Subcutaneous adipose tissue (tissue), 4 donors: Measurements from ENCODE around the gene GULP1. TPM values are rescaled to one million over a fixed set of nuclear protein-coding genes. Genes with fewer than 3 reads are reported as not detected.

ENCODE experiments used
- total RNA-seq, 4 donors: library from RNA; depleted of rRNA; stranded (reverse); fragments of >200 nt; gene quantifications; one replicate each; pipeline ENCODE4 v1.1.0, GENCODE V29; 2016
- TF ChIP-seq, protein P1 (sequence below): fragments of 450-650 bp; IDR thresholded peaks from one replicate; pipeline ENCODE4 v1.5.1; 2016; ENCODE audit warnings: low read depth, mild to moderate bottlenecking, control low read depth, antibody characterized with exemption, moderate library complexity

The GULP1 gene
- total RNA-seq, 4 donors from 2014 or later = 13.3 to 42.2 (median 30.3) TPM

DNA sequence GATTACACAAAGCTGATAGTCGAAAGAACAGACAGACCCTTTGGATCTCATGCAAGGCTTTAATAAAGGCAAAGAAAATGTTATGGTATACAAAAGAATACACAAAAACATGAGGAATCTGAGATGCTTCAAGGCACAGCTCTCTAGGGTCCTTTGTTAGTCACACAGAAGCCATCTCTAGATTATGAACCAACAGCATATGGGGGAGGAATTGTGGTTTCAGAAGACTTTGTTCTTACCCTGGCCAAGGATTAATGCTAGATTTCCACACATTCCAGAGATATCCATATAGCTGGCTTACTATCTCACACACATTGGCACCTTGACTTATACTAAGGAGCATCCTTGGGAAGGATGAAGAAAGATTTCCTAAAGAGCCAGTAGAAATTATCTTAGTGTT, 206.1 kb downstream of the GULP1 start:
- TF ChIP-seq, protein P1, sequence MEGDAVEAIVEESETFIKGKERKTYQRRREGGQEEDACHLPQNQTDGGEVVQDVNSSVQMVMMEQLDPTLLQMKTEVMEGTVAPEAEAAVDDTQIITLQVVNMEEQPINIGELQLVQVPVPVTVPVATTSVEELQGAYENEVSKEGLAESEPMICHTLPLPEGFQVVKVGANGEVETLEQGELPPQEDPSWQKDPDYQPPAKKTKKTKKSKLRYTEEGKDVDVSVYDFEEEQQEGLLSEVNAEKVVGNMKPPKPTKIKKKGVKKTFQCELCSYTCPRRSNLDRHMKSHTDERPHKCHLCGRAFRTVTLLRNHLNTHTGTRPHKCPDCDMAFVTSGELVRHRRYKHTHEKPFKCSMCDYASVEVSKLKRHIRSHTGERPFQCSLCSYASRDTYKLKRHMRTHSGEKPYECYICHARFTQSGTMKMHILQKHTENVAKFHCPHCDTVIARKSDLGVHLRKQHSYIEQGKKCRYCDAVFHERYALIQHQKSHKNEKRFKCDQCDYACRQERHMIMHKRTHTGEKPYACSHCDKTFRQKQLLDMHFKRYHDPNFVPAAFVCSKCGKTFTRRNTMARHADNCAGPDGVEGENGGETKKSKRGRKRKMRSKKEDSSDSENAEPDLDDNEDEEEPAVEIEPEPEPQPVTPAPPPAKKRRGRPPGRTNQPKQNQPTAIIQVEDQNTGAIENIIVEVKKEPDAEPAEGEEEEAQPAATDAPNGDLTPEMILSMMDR = no peak

DNA sequence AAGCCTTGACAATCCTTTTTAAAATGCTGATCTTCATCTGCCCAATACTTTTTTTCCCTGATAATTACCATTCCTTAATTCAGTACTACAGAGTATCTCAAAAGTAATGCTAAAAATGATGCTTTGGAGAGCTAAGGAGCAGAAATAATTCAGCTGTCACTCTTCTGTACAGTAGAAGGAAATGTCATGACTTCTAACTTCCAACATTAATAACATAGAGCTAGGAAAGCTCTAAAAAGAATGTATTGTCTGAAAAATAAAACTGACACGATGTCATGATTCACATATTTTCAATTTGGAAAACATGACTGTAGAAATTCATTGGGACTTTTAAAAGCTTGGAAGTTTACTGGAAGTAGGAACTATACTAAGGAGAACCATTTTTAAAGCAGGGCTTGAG, 212.3 kb downstream of the GULP1 start:
- TF ChIP-seq, protein P1 = no peak

DNA sequence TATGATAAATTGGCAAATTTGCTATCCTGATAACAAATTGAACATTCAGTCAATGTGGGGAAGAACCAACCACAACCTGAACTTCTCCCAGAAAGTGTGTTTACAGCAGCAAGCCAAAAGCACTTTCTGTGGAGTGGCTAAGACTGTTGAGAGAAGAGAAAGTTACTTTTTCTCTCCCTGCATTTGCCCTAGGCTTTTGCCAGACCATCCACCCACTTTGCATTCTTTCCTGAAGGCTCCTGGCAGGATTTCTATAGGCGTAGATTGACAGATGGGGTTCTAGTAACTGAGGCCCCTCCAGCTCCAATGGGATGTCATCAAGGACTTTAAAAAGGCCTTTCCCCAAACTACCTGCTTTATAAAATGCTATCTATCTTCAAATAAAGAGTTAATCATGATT, 215.2 kb downstream of the GULP1 start:
- TF ChIP-seq, protein P1 = no peak

DNA sequence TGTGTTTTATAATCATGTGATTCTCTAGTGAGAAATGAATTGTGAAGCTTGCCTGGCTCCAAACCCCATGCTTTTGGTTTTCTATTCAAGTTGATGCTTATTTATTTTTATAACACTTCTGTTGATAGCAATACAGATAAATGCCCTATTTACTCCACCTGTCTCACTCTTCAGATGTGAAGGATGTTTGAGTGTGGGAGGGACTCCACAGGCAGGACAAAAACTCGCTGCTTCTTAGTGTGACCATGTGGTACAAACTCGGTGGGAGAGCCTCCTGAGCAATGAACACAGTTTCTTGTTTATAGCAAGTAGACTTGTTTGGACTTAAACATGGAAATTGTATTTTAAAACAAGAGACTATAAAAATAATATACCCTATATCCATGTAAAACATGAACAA, 219.7 kb downstream of the GULP1 start:
- TF ChIP-seq, protein P1 = no peak

DNA sequence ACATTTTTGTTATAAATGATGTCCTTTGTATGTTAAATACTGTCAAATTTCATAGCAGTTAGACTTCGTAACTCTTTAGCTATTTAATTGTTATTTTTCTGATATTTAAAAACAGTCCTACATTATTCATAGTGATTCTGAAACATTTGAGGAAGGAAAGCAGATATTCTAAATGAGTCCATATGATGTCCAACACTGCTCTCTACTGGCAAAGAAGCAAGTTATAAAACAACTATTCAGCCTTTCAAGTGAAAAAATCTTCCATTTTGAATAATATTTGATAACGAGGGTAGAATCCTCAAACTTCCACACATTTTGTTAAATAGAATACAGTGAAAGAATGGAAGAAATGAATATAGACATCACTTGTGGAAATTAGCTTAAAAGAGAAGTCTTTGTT, 220.8 kb downstream of the GULP1 start:
- TF ChIP-seq, protein P1 = no peak

DNA sequence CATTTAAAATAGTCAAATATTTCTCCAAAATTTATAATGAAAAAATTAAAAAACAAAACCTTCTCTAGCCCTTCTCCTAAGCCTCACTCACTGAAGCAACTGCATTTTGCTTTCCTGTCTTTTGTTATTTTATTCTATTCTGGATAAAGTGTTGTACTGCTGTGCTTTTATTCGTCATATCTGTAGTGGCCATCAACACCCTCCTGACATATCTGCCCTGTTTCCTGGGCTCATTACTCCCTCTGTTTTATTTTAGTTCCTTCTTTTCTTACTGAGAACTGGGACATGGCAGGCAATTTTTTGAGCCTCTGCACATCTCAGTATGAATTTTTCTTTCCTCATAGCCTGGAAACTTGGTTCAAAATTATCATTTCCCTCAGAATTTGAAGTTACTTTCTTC, 224.2 kb downstream of the GULP1 start:
- TF ChIP-seq, protein P1 = no peak

DNA sequence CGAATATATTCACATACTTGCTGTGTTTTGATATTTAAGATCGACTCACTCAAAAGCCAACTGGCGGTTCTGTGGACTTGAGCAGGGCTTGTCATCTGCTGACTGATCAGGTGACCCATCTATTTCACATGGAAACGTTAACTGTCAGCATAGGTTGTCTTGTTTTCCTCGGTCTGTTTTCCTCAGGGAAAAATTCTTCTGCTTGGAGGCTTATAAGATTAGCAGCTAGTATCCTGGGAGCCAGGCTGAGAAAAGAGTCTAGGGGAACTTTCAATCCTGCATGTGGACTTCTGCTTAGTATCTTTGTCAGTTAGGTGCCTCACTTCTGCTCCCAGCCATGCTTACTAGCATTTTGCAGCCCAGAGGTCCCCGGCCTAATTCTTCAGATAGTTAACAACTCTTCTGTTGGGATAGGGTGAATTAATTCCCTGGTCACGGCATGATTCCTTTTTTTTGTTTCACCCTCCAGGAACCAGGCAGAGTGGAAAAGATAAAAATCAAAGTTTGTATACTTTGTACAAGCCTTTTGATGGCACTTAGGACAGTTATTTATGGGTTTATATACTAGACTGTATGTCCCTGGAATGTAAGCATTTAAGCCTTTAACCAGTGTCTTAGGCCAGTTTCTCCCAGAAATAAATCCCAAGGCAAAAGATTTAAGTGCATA, 226.0 kb downstream of the GULP1 start:
- TF ChIP-seq, protein P1 = no peak
